Activated CD4-positive, alpha-beta T cell treated with anti-CD3 and anti-CD28 coated beads, Interleukin-2, amount 50 U/mL, for 24 hours (primary cell): ENCODE measurements around the gene OLIG3.

Experiments
- DNase-seq, 2 donors: peaks; one replicate each; pipeline ENCODE4 v3.0.0-alpha.2; 2020; ENCODE audit warnings: low read depth in 1 of 2, low spot score in 1 of 2

The OLIG3 gene

DNA sequence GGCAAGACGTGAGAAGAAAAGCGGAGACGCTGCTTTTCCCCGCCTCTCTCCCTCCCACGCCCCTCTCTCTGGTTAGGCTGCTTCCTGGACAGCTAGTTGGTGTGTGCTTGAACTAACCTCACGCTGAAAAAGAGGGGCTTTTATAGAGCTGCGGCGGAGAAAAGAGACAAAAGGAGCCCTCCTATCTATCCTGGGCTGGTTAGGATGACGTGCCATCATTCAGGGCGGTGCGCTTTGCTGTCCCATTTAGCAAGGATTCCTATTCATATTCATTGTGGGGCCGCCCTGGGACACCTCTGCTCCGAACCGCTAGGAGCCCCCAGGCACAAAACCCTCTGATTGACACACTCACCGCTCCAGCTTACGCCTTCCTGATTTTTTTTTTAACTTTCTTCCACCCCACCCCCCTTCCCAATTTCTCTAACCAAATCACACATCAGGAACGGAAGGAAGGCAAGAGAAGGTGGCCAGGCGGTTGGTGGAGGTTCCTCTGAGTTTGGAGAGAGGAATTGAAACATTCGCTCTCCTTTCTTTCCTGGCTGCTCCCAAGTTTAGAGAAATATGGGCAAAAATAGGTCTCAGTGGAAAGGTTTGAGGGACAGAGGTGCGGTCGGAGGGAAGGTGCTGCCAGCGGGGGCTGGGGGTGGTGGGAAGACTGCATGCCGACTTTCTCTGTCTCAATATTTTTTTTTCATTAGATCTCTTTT, at the start of gene OLIG3:
OLIG3 (minus strand) TSS at position 114 of the 707 bp plus-strand sequence. CDS start 224 bp downstream, outside the sequence.
- no peak for DNase-seq

GRCh38 chr6:137543114-137543513, 48.9 kb upstream of the OLIG3 start:
- no peak for DNase-seq

- DNase-seq = no peak
These were observed 48.5 kb upstream of the OLIG3 start for GRCh38 chr6:137542713-137543112.

DNA sequence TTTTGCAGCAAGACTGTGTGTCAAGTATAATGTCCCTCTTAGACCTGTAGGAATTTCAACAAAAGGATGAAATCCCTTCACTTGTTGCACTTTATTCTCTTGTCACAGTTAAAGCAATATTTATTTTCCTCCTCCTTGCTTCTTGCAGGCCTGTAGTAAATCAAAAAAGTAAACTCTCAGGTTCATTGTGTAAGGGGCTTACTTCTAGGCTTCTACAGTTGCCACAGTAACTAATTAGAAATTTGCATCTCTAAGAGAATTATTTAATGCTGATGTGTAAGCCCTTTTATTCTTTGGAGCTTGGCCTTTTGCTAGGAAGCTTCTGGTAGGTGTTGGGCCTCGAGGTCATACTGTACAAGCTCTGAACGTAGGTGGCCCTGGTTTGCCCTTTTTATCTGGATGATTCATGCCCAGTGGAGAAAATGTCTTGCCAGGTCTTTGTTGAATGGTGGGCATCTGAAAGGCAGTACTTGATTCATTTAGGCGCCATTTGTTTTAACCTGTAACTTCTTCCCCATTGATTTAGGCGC, 47.4 kb upstream of the OLIG3 start:
- no peak for DNase-seq

GRCh38 chr6:137536104-137536773, 42.0 kb upstream of the OLIG3 start:
- peak in 1 of 2 donors; percentile 3 for DNase-seq

GRCh38 chr6:137531376-137532092, 37.3 kb upstream of the OLIG3 start:
- DNase-seq = no peak

DNA sequence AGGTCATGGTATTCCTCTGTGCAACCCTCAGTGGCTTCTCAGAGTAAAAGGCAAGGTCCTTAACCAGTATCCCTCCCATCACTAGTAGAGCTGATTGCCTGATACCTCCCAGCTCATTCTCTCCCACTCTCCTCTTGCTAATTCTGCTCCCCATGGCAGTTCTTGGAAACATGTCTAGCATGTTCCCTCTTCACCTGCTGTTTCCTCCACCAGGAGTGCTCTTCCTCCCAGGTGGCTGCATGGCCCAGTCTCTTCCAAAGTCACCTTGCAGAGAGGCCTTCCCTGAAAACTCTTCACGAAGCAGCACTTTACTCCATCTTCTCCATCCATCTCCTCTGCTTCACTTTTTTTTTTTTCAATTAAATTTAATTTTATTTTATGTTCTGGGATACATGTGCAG, 36.2 kb upstream of the OLIG3 start:
- no peak for DNase-seq

DNA sequence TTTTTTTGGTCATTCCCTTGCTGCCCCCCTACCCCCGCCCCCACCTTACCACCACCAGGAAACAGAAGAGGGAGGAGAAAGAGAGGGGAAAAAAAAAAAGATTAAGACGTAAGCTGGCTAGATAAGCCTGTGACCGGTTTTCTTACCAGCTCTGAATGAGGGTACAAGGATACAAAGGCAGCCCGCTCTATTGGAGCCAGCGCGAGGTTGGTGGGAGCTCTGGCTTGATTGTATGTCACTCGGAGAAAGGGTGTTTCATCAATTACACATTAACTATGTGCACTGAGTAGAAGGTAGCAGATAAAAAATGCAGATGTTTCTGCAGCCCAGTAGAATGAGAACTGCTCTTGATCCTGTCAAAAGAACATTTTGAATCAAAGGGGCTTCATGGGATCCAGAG, 28.6 kb upstream of the OLIG3 start:
- DNase-seq = no peak

GRCh38 chr6:137522198-137522798, 28.1 kb upstream of the OLIG3 start:
- DNase-seq = no peak

DNA sequence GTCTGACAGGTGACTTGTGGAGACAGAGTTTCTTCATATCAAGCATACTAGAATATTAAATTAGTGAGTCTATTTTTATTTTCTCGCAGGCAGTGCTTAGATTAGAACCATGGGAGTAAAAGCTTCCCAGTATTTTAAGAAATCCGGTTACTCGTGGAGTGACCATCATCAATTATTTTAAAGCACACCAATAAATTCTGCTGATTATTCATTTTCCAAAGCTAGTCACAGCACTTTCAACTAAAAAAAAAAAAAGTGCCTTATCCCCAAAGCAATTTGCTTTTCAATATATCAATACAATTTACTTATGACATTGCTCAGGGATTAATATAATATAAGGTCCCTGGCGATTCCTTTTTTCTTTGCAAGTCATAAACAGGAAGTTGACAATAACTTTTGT, 26.3 kb upstream of the OLIG3 start:
- no peak for DNase-seq

GRCh38 chr6:137519629-137520176, 25.5 kb upstream of the OLIG3 start:
- no peak for DNase-seq

- no peak for DNase-seq
These were observed 24.3 kb upstream of the OLIG3 start for GRCh38 chr6:137518386-137518983.

GRCh38 chr6:137514418-137514817, 20.2 kb upstream of the OLIG3 start:
- DNase-seq = no peak

- no peak for DNase-seq
These were observed 18.8 kb upstream of the OLIG3 start for GRCh38 chr6:137512757-137513605.

DNA sequence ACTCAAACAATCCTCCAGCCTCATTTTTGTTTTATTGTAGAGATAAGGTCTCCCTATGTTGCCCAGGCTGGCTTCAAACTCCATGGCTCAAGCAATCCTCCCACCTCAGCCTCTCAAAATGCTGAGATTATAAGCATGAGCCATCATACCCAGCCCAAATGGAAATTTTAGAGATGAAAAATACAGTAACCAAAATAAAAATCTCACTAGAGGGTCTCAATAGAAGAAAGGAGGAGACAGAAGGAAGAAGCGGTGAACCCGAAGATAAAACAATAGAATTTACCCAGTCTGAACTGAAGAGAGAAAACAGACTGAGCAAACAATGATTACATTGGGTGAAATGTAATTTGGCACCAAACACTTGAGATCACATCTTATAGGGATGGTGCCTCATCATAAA, 16.7 kb upstream of the OLIG3 start:
- no peak for DNase-seq

- DNase-seq = no peak
These were observed 4.4 kb upstream of the OLIG3 start for GRCh38 chr6:137498481-137499190.

- no peak for DNase-seq
These were observed 3.7 kb upstream of the OLIG3 start for GRCh38 chr6:137497721-137498463.

DNA sequence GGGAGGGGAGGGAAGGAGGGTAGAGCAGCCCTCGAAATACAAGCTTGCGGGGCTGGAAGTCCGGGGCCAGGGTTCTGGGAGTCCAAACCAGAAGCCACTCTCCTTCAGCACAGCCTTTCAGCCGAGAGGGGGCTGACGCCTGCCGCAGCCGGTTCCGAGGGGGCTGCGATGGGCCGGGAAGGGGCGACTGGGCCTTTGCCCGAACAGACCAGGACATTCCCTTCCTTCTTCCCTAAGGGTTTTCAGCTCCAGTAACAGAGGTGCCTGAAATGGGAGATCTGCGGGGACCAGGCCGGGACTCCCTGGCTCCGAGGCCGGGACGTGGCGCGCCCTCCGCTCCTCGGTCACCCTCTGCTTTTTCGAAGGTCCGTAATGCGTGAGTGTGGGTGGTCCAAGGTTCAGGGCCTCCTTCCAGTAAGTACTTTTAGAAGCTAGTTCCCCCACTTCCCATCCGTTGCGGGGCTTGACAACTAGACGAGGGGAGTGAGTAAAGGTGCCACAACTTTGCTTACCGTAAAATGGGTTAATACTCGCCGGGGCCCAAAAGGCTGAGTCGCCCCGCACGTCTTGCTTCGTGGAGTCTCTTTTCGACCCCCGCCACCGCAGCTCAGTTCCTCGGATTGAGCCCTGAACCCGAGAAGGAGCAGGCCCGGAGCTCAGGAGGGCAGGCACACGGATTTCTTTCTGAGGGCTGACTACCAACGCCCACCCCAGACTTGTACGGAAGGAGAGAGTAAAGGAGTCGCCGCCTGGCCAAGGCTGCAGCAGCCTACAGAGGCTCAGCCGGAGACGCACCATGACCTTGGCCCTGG, 2.9 kb upstream of the OLIG3 start:
- DNase-seq = no peak
